ENCODE results near the gene AMN. TPM values are rescaled to one million over a fixed set of nuclear protein-coding genes. Genes with fewer than 3 reads are reported as not detected.

AMN gene
- polyA plus RNA-seq, 1 of the 3 experiments (the other 2 are of a cell fraction) = 0.03 TPM

GRCh38 chr14:102970496-102970895, 48.0 kb downstream of the AMN start:
- no peaks in the 10 kb centered on the region for H3K9me2 ChIP-seq
- H3K27ac ChIP-seq (ENCODE audit: low read depth in 2 of 2, low read length in 1 of 2) = no peak overlapping the region
- no peak for DNase-seq
- H3K36me3 ChIP-seq (replicated peaks in 1 of 2; ENCODE audit: control insufficient read depth in 1 of 2, insufficient read depth in 2 of 2, low read length in 1 of 2) = peaks cover 64 to 76% of the 10 kb centered on the region in 2 experiments
- no peak overlapping the region for H3K4me2 ChIP-seq
- ChIA-PET POLR2A (no interaction called here), CTCF (interaction anchor here (0.7 to 1.8 kb wide), 4 partner anchors 24 to 322 kb away, joined by 3 to 4 read pairs (median 4); no protein-coding TSS in a partner anchor)
- H2AFZ ChIP-seq (ENCODE audit: low read depth) = no peak overlapping the region
- WGBS (ENCODE audit: low lambda C conversion rate) = 97% methylated on average over 10 of the region's 10 CpGs
- peaks cover 12% of the 10 kb centered on the region for H3F3A ChIP-seq (replicated peaks; ENCODE audit: insufficient read depth)
- no peaks in the 10 kb centered on the region for H3K27me3 ChIP-seq (ENCODE audit: insufficient read depth)
- H3K4me1 ChIP-seq (ENCODE audit: control insufficient read depth in 1 of 2, insufficient read depth in 2 of 2, low read depth in 1 of 2, low read length in 1 of 2) = peaks cover 0 to 3% of the 10 kb centered on the region in 2 experiments; a peak in 1 of 4 replicates
- H3K9ac ChIP-seq = no peak overlapping the region
- TF ChIP-seq EZH2phosphoT487 (IDR thresholded peaks at IDR 0.05; ENCODE audit: borderline replicate concordance, low read depth) (no peak), NRF1 (IDR thresholded peaks at IDR 0.05; ENCODE audit: low read depth, low read length) (no peak), RXRA (IDR thresholded peaks at IDR 0.05; ENCODE audit: borderline replicate concordance, low read depth) (no peak), EP300 (IDR thresholded peaks at IDR 0.05; ENCODE audit: borderline replicate concordance in 1 of 2, low read depth in 1 of 2, low read length in 1 of 2) (no peak), IRF3 (IDR thresholded peaks at IDR 0.05; ENCODE audit: low read depth, low read length) (no peak), GATA2 (CRISPR knock-in tag; IDR thresholded peaks at IDR 0.05) (no peak), RFX5 (IDR thresholded peaks at IDR 0.05; ENCODE audit: low read length) (no peak), POLR2AphosphoS5 (IDR thresholded peaks at IDR 0.05; ENCODE audit: low read depth, low read length) (no peak)
- H3K4me3 ChIP-seq (ENCODE audit: low read depth in 2 of 2, low read length in 1 of 2) = no peak overlapping the region
- peaks cover 18% of the 10 kb centered on the region; the same call in 1 of the 2 replicates for H3K79me2 ChIP-seq (ENCODE audit: insufficient read depth)
- no peaks in the 10 kb centered on the region for H3K9me3 ChIP-seq
- H4K20me1 ChIP-seq (ENCODE audit: insufficient read depth) = peaks cover 9% of the 10 kb centered on the region

- Histone ChIP-seq H4K20me1 (ENCODE audit: insufficient read depth) (peaks cover 9% of the 10 kb centered on the region), H3K9me2 (no peaks in the 10 kb centered on the region), H3K79me2 (ENCODE audit: insufficient read depth) (peaks cover 18% of the 10 kb centered on the region; the same call in 1 of the 2 replicates), H2AFZ (ENCODE audit: low read depth) (no peak overlapping the region), H3K27me3 (ENCODE audit: insufficient read depth) (no peaks in the 10 kb centered on the region), H3K27ac (ENCODE audit: low read depth in 2 of 2, low read length in 1 of 2) (no peak overlapping the region), H3F3A (replicated peaks; ENCODE audit: insufficient read depth) (peaks cover 12% of the 10 kb centered on the region), H3K36me3 (replicated peaks in 1 of 2; ENCODE audit: control insufficient read depth in 1 of 2, insufficient read depth in 2 of 2, low read length in 1 of 2) (peaks cover 61 to 77% of the 10 kb centered on the region in 2 experiments), H3K4me2 (no peak overlapping the region), H3K9me3 (no peaks in the 10 kb centered on the region), H3K9ac (no peak overlapping the region), H3K4me3 (ENCODE audit: low read depth in 2 of 2, low read length in 1 of 2) (no peak overlapping the region), H3K4me1 (ENCODE audit: control insufficient read depth in 1 of 2, insufficient read depth in 2 of 2, low read depth in 1 of 2, low read length in 1 of 2) (peaks cover 0 to 3% of the 10 kb centered on the region in 2 experiments; a peak in 1 of 4 replicates)
- POLR2A ChIA-PET = no interaction called here
- no peak for TF ChIP-seq RXRA (IDR thresholded peaks at IDR 0.05; ENCODE audit: borderline replicate concordance, low read depth)
- no peak for TF ChIP-seq CHD2 (IDR thresholded peaks at IDR 0.05; ENCODE audit: low read length, partially characterized antibody)
- TF ChIP-seq, protein P1, sequence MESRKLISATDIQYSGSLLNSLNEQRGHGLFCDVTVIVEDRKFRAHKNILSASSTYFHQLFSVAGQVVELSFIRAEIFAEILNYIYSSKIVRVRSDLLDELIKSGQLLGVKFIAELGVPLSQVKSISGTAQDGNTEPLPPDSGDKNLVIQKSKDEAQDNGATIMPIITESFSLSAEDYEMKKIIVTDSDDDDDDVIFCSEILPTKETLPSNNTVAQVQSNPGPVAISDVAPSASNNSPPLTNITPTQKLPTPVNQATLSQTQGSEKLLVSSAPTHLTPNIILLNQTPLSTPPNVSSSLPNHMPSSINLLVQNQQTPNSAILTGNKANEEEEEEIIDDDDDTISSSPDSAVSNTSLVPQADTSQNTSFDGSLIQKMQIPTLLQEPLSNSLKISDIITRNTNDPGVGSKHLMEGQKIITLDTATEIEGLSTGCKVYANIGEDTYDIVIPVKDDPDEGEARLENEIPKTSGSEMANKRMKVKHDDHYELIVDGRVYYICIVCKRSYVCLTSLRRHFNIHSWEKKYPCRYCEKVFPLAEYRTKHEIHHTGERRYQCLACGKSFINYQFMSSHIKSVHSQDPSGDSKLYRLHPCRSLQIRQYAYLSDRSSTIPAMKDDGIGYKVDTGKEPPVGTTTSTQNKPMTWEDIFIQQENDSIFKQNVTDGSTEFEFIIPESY (IDR thresholded peaks at IDR 0.05; ENCODE audit: borderline replicate concordance, low read depth) = no peak
- TF ChIP-seq YY1 (IDR thresholded peaks at IDR 0.05; ENCODE audit: low read depth) = no peak
- no peak for TF ChIP-seq JUND (IDR thresholded peaks at IDR 0.05)
- no peak for TF ChIP-seq TEAD4 (IDR thresholded peaks at IDR 0.05; ENCODE audit: borderline replicate concordance, insufficient read depth)
- TF ChIP-seq RFX5 (IDR thresholded peaks at IDR 0.05; ENCODE audit: low read length) = no peak
- no peak for TF ChIP-seq USF1 (IDR thresholded peaks at IDR 0.05; ENCODE audit: borderline replicate concordance, low read depth)
- no peak for TF ChIP-seq SMC3 (IDR thresholded peaks at IDR 0.05; ENCODE audit: low read depth, low read length)
- no peak for TF ChIP-seq MEF2A (IDR thresholded peaks at IDR 0.05; ENCODE audit: borderline replicate concordance, low read depth)
- no peak for TF ChIP-seq NRF1 (IDR thresholded peaks at IDR 0.05; ENCODE audit: low read depth, low read length)
- TF ChIP-seq IRF3 (IDR thresholded peaks at IDR 0.05; ENCODE audit: low read depth, low read length) = no peak
- no peak for DNase-seq
- CTCF ChIA-PET = interaction anchor here (1.4 to 1.8 kb wide), 2 partner anchors 29 to 277 kb away, joined by 3 to 4 read pairs; no protein-coding TSS in a partner anchor
- WGBS (ENCODE audit: low lambda C conversion rate) = over 99% methylated on average over 9 of the region's 9 CpGs
These were observed 48.9 kb downstream of the AMN start for GRCh38 chr14:102971314-102971713.
